GM12878 (cell line): ENCODE measurements around the gene AP1B1. TPM values are rescaled to one million over a fixed set of nuclear protein-coding genes. Genes with fewer than 3 reads are reported as not detected.
A peak's percentile ranks its signal among the peaks of the same experiment; 100 is the strongest.

Experiments
- ATAC-seq: fragments of 200-7000 bp; cut with Tn5 transposase; 3 replicates; pipeline ENCODE4 v1.9.1; 2020; ENCODE audit warnings: mild to moderate bottlenecking, moderate library complexity
- BruUV-seq: library from RNA; stranded (reverse); fragments of 400-500 nt; replicated peaks from 2 replicates; lab custom pipeline; 2021; lab: Mats Ljungman, UMichigan
- CTCF ChIA-PET: fragments of 300-600 bp; sonication (Branson Sonifier 250); formaldehyde crosslinking; extraction: SDS; loops from one replicate; lab custom pipeline; 2021; ENCODE audit warnings: inconsistent platforms; lab: Yijun Ruan, JAX
- POLR2A ChIA-PET: fragments of 350-600 bp; formaldehyde crosslinking; extraction: SDS; loops from one replicate; lab custom pipeline; 2021; ENCODE audit warnings: inconsistent platforms; lab: Charles Lee
- RAD21 ChIA-PET: fragments of 300-600 bp; sonication (Branson Sonifier 250); formaldehyde crosslinking; loops from one replicate; lab custom pipeline; 2023; ENCODE audit warnings: antibody characterized with exemption; ENCODE audit not compliant: unreplicated experiment; lab: Charles Lee
- SMC1A ChIA-PET: fragments of 300-600 bp; sonication (Branson Sonifier 250); formaldehyde crosslinking; loops from one replicate; lab custom pipeline; 2023; ENCODE audit not compliant: unreplicated experiment, uncharacterized antibody; lab: Charles Lee
- DNase-seq: peaks from one replicate; pipeline ENCODE4 v3.0.0-alpha.2; 2011; ENCODE audit warnings: low read depth, low spot score
- FAIRE-seq: peaks from 3 replicates; lab custom pipeline; 2011; peaks lifted over from hg19 to GRCh38; lab: Jason Lieb, UNC
- H2AFZ ChIP-seq: 2 replicates; pipeline ENCODE4 v1.6.0; 2011; ENCODE audit warnings: low read depth, low read length, control low read depth; ENCODE audit not compliant: control insufficient read depth
- H3K27ac ChIP-seq: 2 replicates; pipeline ENCODE4 v1.5.1; 2011; ENCODE audit warnings: control low read depth; ENCODE audit not compliant: control insufficient read depth, insufficient read depth
- H3K27me3 ChIP-seq, 2 experiments: replicated peaks in 1 of 2; 2 replicates each; pipeline versions ENCODE4 v1.6.0 to v1.6.1; 2011; ENCODE audit warnings: low read length in 1 of 2; ENCODE audit not compliant: control insufficient read depth in 2 of 2, insufficient read depth in 2 of 2
- H3K36me3 ChIP-seq, 2 experiments: 2 replicates each; pipeline ENCODE4 v1.5.1; 2011; ENCODE audit warnings: low read length in 1 of 2; ENCODE audit not compliant: control insufficient read depth in 2 of 2, insufficient read depth in 2 of 2
- H3K4me1 ChIP-seq: 2 replicates; pipeline ENCODE4 v1.6.1; 2011; ENCODE audit warnings: mild to moderate bottlenecking, low read length, moderate library complexity, mixed read lengths; ENCODE audit not compliant: control insufficient read depth, insufficient read depth
- H3K4me2 ChIP-seq: 2 replicates; pipeline ENCODE4 v1.6.0; 2011; ENCODE audit warnings: control low read depth; ENCODE audit not compliant: control insufficient read depth, insufficient read depth
- H3K4me3 ChIP-seq: fragments of 200-600 bp; sonication (generic); 2 replicates; pipeline ENCODE4 v1.5.1; 2016
- H3K79me2 ChIP-seq: 2 replicates; pipeline ENCODE4 v1.6.0; 2011; ENCODE audit warnings: low read length; ENCODE audit not compliant: control insufficient read depth, insufficient read depth
- H3K9ac ChIP-seq: 2 replicates; pipeline ENCODE4 v1.8.0; 2011; ENCODE audit warnings: low read length, control low read depth, mixed read lengths; ENCODE audit not compliant: control insufficient read depth, insufficient read depth
- H3K9me3 ChIP-seq: replicated peaks from 3 replicates; pipeline ENCODE4 v1.5.1; 2011; ENCODE audit warnings: mild to moderate bottlenecking, low read length; ENCODE audit not compliant: control insufficient read depth, insufficient read depth
- H4K20me1 ChIP-seq: 2 replicates; pipeline ENCODE4 v1.6.0; 2011; ENCODE audit not compliant: control insufficient read depth, insufficient read depth
- BACH1 ChIP-seq: fragments of 450-650 bp; IDR thresholded peaks from 2 replicates; pipeline ENCODE4 v1.6.1; 2017; ENCODE audit warnings: mild to moderate bottlenecking, borderline replicate concordance
- BCL11A ChIP-seq: IDR thresholded peaks from 2 replicates; pipeline ENCODE4 v1.6.1; 2011; ENCODE audit warnings: low read depth, low read length
- BCLAF1 ChIP-seq: fragments of 450-650 bp; IDR thresholded peaks from 2 replicates; pipeline ENCODE4 v1.6.1; 2017; ENCODE audit warnings: antibody characterized with exemption, mild to moderate bottlenecking, moderate library complexity
- CBX3 ChIP-seq: fragments of 200-600 bp; sonication (generic); IDR thresholded peaks from 2 replicates; pipeline ENCODE4 v1.6.1; 2016; ENCODE audit warnings: low read depth, borderline replicate concordance
- EGR1 ChIP-seq, 2 experiments: IDR thresholded peaks; 1 replicate in 1 of 2; 2 replicates in 1 of 2; pipeline ENCODE4 v1.6.1; 2011 to 2012; ENCODE audit warnings: low read depth in 2 of 2, low read length in 2 of 2, borderline replicate concordance in 1 of 2, mild to moderate bottlenecking in 1 of 2, moderate library complexity in 1 of 2
- MYB ChIP-seq: fragments of 150-350 bp; IDR thresholded peaks from 2 replicates; pipeline ENCODE4 v1.6.1; 2014; ENCODE audit warnings: mild to moderate bottlenecking, low read depth, low read length, borderline replicate concordance
- POLR2A ChIP-seq: IDR thresholded peaks from 2 replicates; pipeline ENCODE4 v1.6.1; 2011; ENCODE audit warnings: low read depth, mild to moderate bottlenecking, low read length
- POLR2AphosphoS5 ChIP-seq: IDR thresholded peaks from 2 replicates; pipeline ENCODE4 v1.6.1; 2011; ENCODE audit warnings: mild to moderate bottlenecking, low read length, inconsistent platforms
- RELA ChIP-seq: fragments of 450-650 bp; IDR thresholded peaks from 2 replicates; pipeline ENCODE4 v1.8.0; 2014; ENCODE audit warnings: borderline replicate concordance; ENCODE audit not compliant: partially characterized antibody
- TCF3 ChIP-seq: IDR thresholded peaks from 2 replicates; pipeline ENCODE4 v1.6.1; 2012; ENCODE audit warnings: low read depth, mild to moderate bottlenecking, low read length, borderline replicate concordance; ENCODE audit not compliant: insufficient read depth
- ZBED1 ChIP-seq: IDR thresholded peaks from 2 replicates; pipeline ENCODE4 v1.6.1; 2016; ENCODE audit warnings: borderline replicate concordance
- WGBS: methylation state at CpG from one replicate; pipeline ENCODE4 v1.1.6; 2016; ENCODE audit warnings: low lambda C conversion rate; ENCODE audit not compliant: insufficient replicate concordance, insufficient coverage; ENCODE audit errors: missing lambda C conversion rate; 5-methylcytosine and 5-hydroxymethylcytosine counted together
- in situ Hi-C: fragments of 300-500 bp; cut with MboI; formaldehyde crosslinking; loops from 9 replicates; pipeline ENCODE4 v1.14.3; 2018; ENCODE audit warnings: mixed read lengths
- intact Hi-C: fragments of 100-400 bp; cut with micrococcal nuclease; formaldehyde crosslinking; loops from one replicate; pipeline ENCODE4 v1.14.2; 2022; ENCODE audit not compliant: unreplicated experiment
- polyA plus RNA-seq, 11 experiments: library from polyadenylated mRNA; depleted of rRNA in 4 of 11; unstranded in 6 of 11; stranded (reverse) in 5 of 11; fragments of >200 nt; fragmentation: Nextera tagmentation in 4 of 11; fragmentation: Illumina TruSeq in 1 of 11; extraction: Ambion mirVana in 4 of 11; extraction: Trizol in 1 of 11; gene quantifications; 1 replicate in 1 of 11; 2 replicates in 10 of 11; pipeline versions ENCODE4 v1.2.1 to v1.2.3, GENCODE V29; 2011 to 2016; ENCODE audit warnings: inconsistent platforms in 2 of 11, missing spikeins in 2 of 11, low read depth in 1 of 11
- total RNA-seq, 4 experiments: library from RNA; depleted of rRNA in 3 of 4; stranded (reverse); fragments of >200 nt in 3 of 4; fragmentation: Illumina TruSeq in 1 of 4; extraction: Trizol in 1 of 4; gene quantifications; 2 replicates each; pipeline versions ENCODE4 v1.2.1 to v1.2.3, GENCODE V29; 2013 to 2021

The AP1B1 gene
- total and polyA plus RNA-seq, 10 of the 15 experiments (the other 5 are each of a cell fraction or from before 2014, with no cell fraction given): 2.1 to 98.6 (median 57.8) TPM

- no peak for FAIRE-seq
- Histone ChIP-seq H3K4me1 (no peaks in the 10 kb centered on the region; the same call in 1 of the 2 replicates), H3K9ac (no peak overlapping the region), H3K36me3 (peaks cover 21 to 27% of the 10 kb centered on the region in 2 experiments), H3K27ac (no peak overlapping the region), H3K9me3 (no peaks in the 10 kb centered on the region; the same call in 2 of the 3 replicates), H3K4me3 (no peak overlapping the region), H4K20me1 (no peaks in the 10 kb centered on the region), H3K79me2 (no peaks in the 10 kb centered on the region), H2AFZ (no peak overlapping the region), H3K27me3 (peaks cover 2 to 7% of the 10 kb centered on the region in 2 experiments; a peak in 2 of 4 replicates)
- no TSS peak for BruUV-seq
- intact Hi-C loops: no loop called here
- SMC1A ChIA-PET: no interaction called here
- ATAC-seq: peak; percentile 7; the same call in 2 of the 3 replicates
- no peak for DNase-seq
- in situ Hi-C loops: no loop called here
- POLR2A ChIA-PET: no interaction called here
- no peak for TF ChIP-seq MYB
- TF ChIP-seq ZBED1: no peak
- peak; percentile 45 for TF ChIP-seq POLR2A
- 0 out of 2 replicates have a peak, but pooled peaks have one; percentile 15 for TF ChIP-seq TCF3
- TF ChIP-seq, all 136 proteins: peak for 2
- RAD21 ChIA-PET: no interaction called here
- CTCF ChIA-PET: no interaction called here
- WGBS: 72% methylated on average over 17 of the region's 17 CpGs
- H3K4me2 ChIP-seq: no peak overlapping the region
Measured at GRCh38 chr22:29301716-29302401, 86.5 kb downstream of the AP1B1 start.

GRCh38 chr22:29300807-29301601, 87.4 kb downstream of the AP1B1 start:
- DNase-seq (no peak), ATAC-seq (peak; percentile 24), FAIRE-seq (no peak)
- RAD21 ChIA-PET: no interaction called here
- CTCF ChIA-PET: no interaction called here
- H3K79me2 ChIP-seq: no peaks in the 10 kb centered on the region
- intact Hi-C loops: no loop called here
- H3K9me3 ChIP-seq: no peaks in the 10 kb centered on the region; the same call in 2 of the 3 replicates
- no peak overlapping the region for H3K4me2 ChIP-seq
- POLR2A ChIA-PET: no interaction called here
- in situ Hi-C loops: no loop called here
- BruUV-seq: no TSS peak
- H3K27me3 ChIP-seq: peaks cover 2% of the 10 kb centered on the region in 2 experiments; a peak in 2 of 4 replicates
- no peaks in the 10 kb centered on the region; the same call in 1 of the 2 replicates for H3K4me1 ChIP-seq
- no peak overlapping the region for H2AFZ ChIP-seq
- SMC1A ChIA-PET: no interaction called here
- no peak overlapping the region for H3K27ac ChIP-seq
- no peak overlapping the region for H3K4me3 ChIP-seq
- WGBS: 67% methylated on average over 10 of the region's 10 CpGs
- H4K20me1 ChIP-seq: no peaks in the 10 kb centered on the region
- H3K9ac ChIP-seq: no peak overlapping the region
- peaks cover 29 to 31% of the 10 kb centered on the region in 2 experiments for H3K36me3 ChIP-seq
- TF ChIP-seq POLR2AphosphoS5 (peak; percentile 90), BACH1 (0 out of 2 replicates have a peak, but pooled peaks have one; percentile 23), CBX3 (no peak), RELA (no peak), POLR2A (peak; percentile 38; the same call in 1 of the 2 replicates), BCLAF1 (no peak), EGR1 (IDR thresholded peaks at IDR 0.05; ENCODE audit: borderline replicate concordance in 1 of 2, low read depth in 2 of 2, low read length in 2 of 2) (no peak), BCL11A (peak; percentile 13; the same call in 1 of the 2 replicates)
